Keratinocyte (primary cell): Measurements from ENCODE around the gene PEX10.

Experiments used
- CTCF ChIP-seq, 3 experiments: IDR thresholded peaks in 1 of 3; conservative IDR thresholded peaks in 1 of 3; optimal IDR thresholded peaks in 1 of 3; 2 replicates in 2 of 3; 3 replicates in 1 of 3; pipeline versions ENCODE3 to v1.5.1; 2011; ENCODE audit warnings: low read length in 3 of 3, mild to moderate bottlenecking in 3 of 3, moderate library complexity in 2 of 3, control low read depth in 1 of 3, inconsistent platforms in 1 of 3; ENCODE audit not compliant: insufficient read depth in 2 of 3; ENCODE audit errors: extremely low read depth in 1 of 3
- EZH2 ChIP-seq: IDR thresholded peaks from one replicate; pipeline ENCODE4 v1.6.1; 2012; ENCODE audit warnings: inconsistent platforms, mild to moderate bottlenecking, low read length, moderate library complexity

GRCh38 chr1:2446394-2446793, 34.0 kb upstream of the PEX10 start:
- TF ChIP-seq EZH2 (no peak), CTCF (optimal IDR thresholded peaks at IDR 0.05 in 1 of 3, IDR thresholded peaks at IDR 0.05 in 1 of 3, conservative IDR thresholded peaks at IDR 0.05 in 1 of 3; ENCODE audit: extremely low read depth in 1 of 3, insufficient read depth in 2 of 3, low read length in 3 of 3) (no peak)
